ENCODE results near the gene ADAMTS20.

Gene ADAMTS20

DNA sequence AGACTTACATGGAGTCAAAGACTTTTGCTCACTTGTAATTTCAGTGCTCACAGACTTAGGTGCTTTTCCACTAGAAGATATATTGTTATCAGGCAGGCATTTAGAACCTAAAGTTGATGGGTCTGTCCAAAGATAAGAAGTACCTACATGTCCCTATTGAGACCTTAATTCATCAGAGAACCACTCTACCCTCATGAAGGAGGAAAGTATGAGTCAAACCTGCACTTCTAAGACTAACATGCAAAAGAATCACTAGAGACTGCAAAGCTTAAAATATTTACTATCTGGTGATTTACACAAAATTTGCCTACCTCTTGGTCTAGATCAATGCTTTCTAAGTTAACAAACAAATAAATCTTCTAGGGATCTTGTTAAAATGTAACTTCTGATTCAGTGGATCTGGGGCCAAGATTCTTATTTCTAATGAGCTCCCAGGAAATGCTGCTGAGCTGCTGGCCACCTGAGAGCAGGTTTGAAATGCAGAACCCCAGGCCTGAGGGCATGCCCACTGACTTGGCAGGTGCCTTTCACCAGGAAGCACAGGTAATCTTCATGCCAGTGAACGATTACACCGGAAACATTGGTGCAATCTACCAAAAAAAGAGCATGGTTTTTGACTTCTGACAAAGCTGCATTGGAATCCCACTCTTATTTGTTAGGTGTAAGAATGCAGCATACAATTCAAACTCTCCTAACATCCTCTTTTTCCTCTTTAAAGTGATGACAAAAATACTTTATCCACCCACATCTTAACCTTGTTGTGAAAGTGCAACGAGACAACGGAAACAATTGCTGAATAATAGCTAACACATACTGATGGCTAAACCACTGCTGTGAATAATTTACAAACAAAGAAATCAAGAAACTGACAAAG, 214.2 kb downstream of the ADAMTS20 start:
- H3K9me2 ChIP-seq (replicated peaks; ENCODE audit: insufficient read depth, low read length) = no peaks in the 10 kb centered on the region
- no peak overlapping the region for H3K27ac ChIP-seq (ENCODE audit: low read length)
- 0 out of 2 replicates have a peak, but pooled peaks cover 5% of the 10 kb centered on the region for H3F3A ChIP-seq (ENCODE audit: insufficient read depth, low read length)
- no peaks in the 10 kb centered on the region for H4K20me1 ChIP-seq (ENCODE audit: insufficient read depth, low read length)
- peaks cover 29% of the 10 kb centered on the region for H3K4me1 ChIP-seq (ENCODE audit: low read length)
- H3K79me2 ChIP-seq (ENCODE audit: low read length) = no peaks in the 10 kb centered on the region
- no peaks in the 10 kb centered on the region for H3K9me3 ChIP-seq (replicated peaks; ENCODE audit: insufficient read depth, low read length)
- no peak overlapping the region for H3K4me3 ChIP-seq (ENCODE audit: low read length)
- TF ChIP-seq, protein P1, sequence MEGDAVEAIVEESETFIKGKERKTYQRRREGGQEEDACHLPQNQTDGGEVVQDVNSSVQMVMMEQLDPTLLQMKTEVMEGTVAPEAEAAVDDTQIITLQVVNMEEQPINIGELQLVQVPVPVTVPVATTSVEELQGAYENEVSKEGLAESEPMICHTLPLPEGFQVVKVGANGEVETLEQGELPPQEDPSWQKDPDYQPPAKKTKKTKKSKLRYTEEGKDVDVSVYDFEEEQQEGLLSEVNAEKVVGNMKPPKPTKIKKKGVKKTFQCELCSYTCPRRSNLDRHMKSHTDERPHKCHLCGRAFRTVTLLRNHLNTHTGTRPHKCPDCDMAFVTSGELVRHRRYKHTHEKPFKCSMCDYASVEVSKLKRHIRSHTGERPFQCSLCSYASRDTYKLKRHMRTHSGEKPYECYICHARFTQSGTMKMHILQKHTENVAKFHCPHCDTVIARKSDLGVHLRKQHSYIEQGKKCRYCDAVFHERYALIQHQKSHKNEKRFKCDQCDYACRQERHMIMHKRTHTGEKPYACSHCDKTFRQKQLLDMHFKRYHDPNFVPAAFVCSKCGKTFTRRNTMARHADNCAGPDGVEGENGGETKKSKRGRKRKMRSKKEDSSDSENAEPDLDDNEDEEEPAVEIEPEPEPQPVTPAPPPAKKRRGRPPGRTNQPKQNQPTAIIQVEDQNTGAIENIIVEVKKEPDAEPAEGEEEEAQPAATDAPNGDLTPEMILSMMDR (IDR thresholded peaks at IDR 0.05; ENCODE audit: low read length) = no peak
- TF ChIP-seq EZH2phosphoT487 (IDR thresholded peaks at IDR 0.05; ENCODE audit: low read length) (no peak), EZH2 (optimal IDR thresholded peaks at IDR 0.05; ENCODE audit: low read depth, low read length) (no peak)
- DNase-seq = no peak
- H3K9ac ChIP-seq (ENCODE audit: low read length) = no peak overlapping the region
- H2AFZ ChIP-seq (ENCODE audit: low read length) = no peak overlapping the region
- H3K36me3 ChIP-seq (replicated peaks; ENCODE audit: insufficient read depth, low read length) = no peaks in the 10 kb centered on the region
- peak overlapping the region; percentile 14 for H3K4me2 ChIP-seq (ENCODE audit: low read depth, low read length)
- H3K27me3 ChIP-seq (replicated peaks; ENCODE audit: insufficient read depth, low read length) = no peaks in the 10 kb centered on the region

DNA sequence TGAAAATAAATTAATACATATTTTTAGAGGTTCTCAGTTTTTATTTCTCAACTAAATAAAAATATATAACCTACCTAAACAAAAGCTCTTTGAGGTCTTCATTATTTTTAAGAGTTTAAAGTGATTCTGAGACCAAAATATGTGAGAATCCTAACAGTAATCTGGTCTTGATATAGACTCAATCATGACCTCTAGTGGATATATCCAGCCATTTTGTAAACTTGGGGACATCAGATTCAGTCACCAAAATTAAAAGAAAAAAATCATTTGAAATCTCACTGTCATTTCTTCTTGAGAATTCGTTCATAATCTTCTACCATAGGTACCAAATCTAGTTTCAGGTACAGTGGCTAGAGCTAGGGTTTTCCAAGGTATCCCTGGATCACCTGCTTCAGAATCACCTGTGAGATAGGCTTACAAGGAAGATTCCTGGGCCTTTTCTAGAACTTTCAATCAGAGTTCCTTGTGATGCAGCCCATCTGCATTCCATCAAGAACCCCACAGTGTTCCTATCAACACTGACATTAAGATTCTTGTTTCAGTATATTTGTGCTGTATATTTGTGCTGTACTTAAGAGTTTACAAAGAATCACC, 214.9 kb downstream of the ADAMTS20 start:
- H3K36me3 ChIP-seq (replicated peaks; ENCODE audit: insufficient read depth, low read length) = no peaks in the 10 kb centered on the region
- no peaks in the 10 kb centered on the region for H3K9me3 ChIP-seq (replicated peaks; ENCODE audit: insufficient read depth, low read length)
- no peak for TF ChIP-seq EZH2 (optimal IDR thresholded peaks at IDR 0.05; ENCODE audit: low read depth, low read length)
- no peak for TF ChIP-seq EZH2phosphoT487 (IDR thresholded peaks at IDR 0.05; ENCODE audit: low read length)
- TF ChIP-seq, protein P1 (IDR thresholded peaks at IDR 0.05; ENCODE audit: low read length) = peak; percentile 57
- H3K27ac ChIP-seq (ENCODE audit: low read length) = no peak overlapping the region
- no peaks in the 10 kb centered on the region for H3K9me2 ChIP-seq (replicated peaks; ENCODE audit: insufficient read depth, low read length)
- peaks cover 22% of the 10 kb centered on the region for H3K4me1 ChIP-seq (ENCODE audit: low read length)
- no peak overlapping the region for H3K9ac ChIP-seq (ENCODE audit: low read length)
- no peak overlapping the region for H3K4me2 ChIP-seq (ENCODE audit: low read depth, low read length)
- 0 out of 2 replicates have a peak, but pooled peaks cover 5% of the 10 kb centered on the region for H3F3A ChIP-seq (ENCODE audit: insufficient read depth, low read length)
- no peaks in the 10 kb centered on the region for H3K79me2 ChIP-seq (ENCODE audit: low read length)
- no peak overlapping the region for H3K4me3 ChIP-seq (ENCODE audit: low read length)
- H4K20me1 ChIP-seq (ENCODE audit: insufficient read depth, low read length) = no peaks in the 10 kb centered on the region
- DNase-seq = peak; percentile 37
- H2AFZ ChIP-seq (ENCODE audit: low read length) = no peak overlapping the region
- H3K27me3 ChIP-seq (replicated peaks; ENCODE audit: insufficient read depth, low read length) = no peaks in the 10 kb centered on the region

DNA sequence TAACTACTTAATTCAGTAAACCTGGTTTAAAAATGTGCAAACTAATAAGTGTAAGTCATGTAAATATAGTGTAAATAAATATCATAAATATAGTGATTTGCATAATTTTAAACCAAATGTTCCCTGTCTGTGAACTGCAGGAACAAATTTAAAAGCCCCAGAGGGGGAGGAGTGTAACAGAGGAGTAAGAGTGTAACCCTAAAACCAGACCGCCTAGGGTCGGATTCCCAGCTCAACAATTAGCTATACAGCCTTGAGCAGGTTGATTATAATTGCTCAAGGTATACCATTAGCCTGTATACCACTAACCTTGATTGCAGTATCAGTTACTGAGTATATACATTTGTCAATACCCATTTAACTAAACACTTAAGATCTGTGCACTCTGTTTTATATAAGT, 218.4 kb downstream of the ADAMTS20 start:
- Histone ChIP-seq H3F3A (ENCODE audit: insufficient read depth, low read length) (no peaks in the 10 kb centered on the region), H4K20me1 (ENCODE audit: insufficient read depth, low read length) (no peaks in the 10 kb centered on the region), H3K4me2 (ENCODE audit: low read depth, low read length) (no peak overlapping the region), H3K27ac (ENCODE audit: low read length) (no peak overlapping the region), H3K36me3 (replicated peaks; ENCODE audit: insufficient read depth, low read length) (no peaks in the 10 kb centered on the region), H3K9me3 (replicated peaks; ENCODE audit: insufficient read depth, low read length) (no peaks in the 10 kb centered on the region), H3K79me2 (ENCODE audit: low read length) (no peaks in the 10 kb centered on the region), H3K27me3 (replicated peaks; ENCODE audit: insufficient read depth, low read length) (no peaks in the 10 kb centered on the region), H2AFZ (ENCODE audit: low read length) (no peak overlapping the region), H3K4me3 (ENCODE audit: low read length) (no peak overlapping the region), H3K4me1 (ENCODE audit: low read length) (peaks cover 17% of the 10 kb centered on the region), H3K9me2 (replicated peaks; ENCODE audit: insufficient read depth, low read length) (no peaks in the 10 kb centered on the region), H3K9ac (ENCODE audit: low read length) (no peak overlapping the region)
- TF ChIP-seq EZH2 (optimal IDR thresholded peaks at IDR 0.05; ENCODE audit: low read depth, low read length) (no peak), EZH2phosphoT487 (IDR thresholded peaks at IDR 0.05; ENCODE audit: low read length) (no peak)
- TF ChIP-seq, protein P1 (IDR thresholded peaks at IDR 0.05; ENCODE audit: low read length) = no peak
- DNase-seq = no peak

Measured in MM.1S (cell line).